GM23338 (cell line): ENCODE measurements around the gene CENPK. TPM values are rescaled to one million over a fixed set of nuclear protein-coding genes. Genes with fewer than 3 reads are reported as not detected.

ENCODE experiments used
- ATAC-seq: fragments of 200-7000 bp; cut with Tn5 transposase; 3 replicates; pipeline ENCODE4 v1.9.1; 2020
- DNase-seq: peaks from one replicate; pipeline ENCODE4 v3.0.0-alpha.2; 2015; ENCODE audit warnings: low spot score
- H2AFZ ChIP-seq: fragments of 200-600 bp; sonication (generic); 2 replicates; pipeline ENCODE4 v1.8.0; 2016; ENCODE audit warnings: antibody characterized with exemption, mild to moderate bottlenecking, moderate library complexity
- H3F3A ChIP-seq: fragments of 200-600 bp; sonication (generic); replicated peaks from 2 replicates; pipeline ENCODE4 v1.8.0; 2017; ENCODE audit warnings: antibody characterized with exemption, mixed run types, low read depth
- H3K27ac ChIP-seq: fragments of 200-600 bp; sonication (generic); 2 replicates; pipeline ENCODE4 v1.6.1; 2016; ENCODE audit warnings: low read depth
- H3K27me3 ChIP-seq: fragments of 200-600 bp; sonication (generic); 2 replicates; pipeline ENCODE4 v1.8.0; 2016; ENCODE audit warnings: mild to moderate bottlenecking, mixed run types, moderate library complexity; ENCODE audit not compliant: insufficient read depth
- H3K36me3 ChIP-seq: fragments of 200-600 bp; sonication (generic); 2 replicates; pipeline ENCODE4 v1.8.0; 2016; ENCODE audit warnings: mild to moderate bottlenecking; ENCODE audit not compliant: insufficient read depth
- H3K4me1 ChIP-seq: fragments of 200-600 bp; sonication (generic); 2 replicates; pipeline ENCODE4 v1.8.0; 2016; ENCODE audit warnings: mild to moderate bottlenecking, moderate library complexity; ENCODE audit not compliant: insufficient read depth
- H3K4me2 ChIP-seq: fragments of 200-600 bp; sonication (generic); 2 replicates; pipeline ENCODE4 v1.7.1; 2017; ENCODE audit warnings: mixed run types
- H3K4me3 ChIP-seq: fragments of 200-600 bp; sonication (generic); 2 replicates; pipeline ENCODE4 v1.6.1; 2016; ENCODE audit warnings: mixed run types
- H3K79me2 ChIP-seq: fragments of 200-600 bp; sonication (generic); replicated peaks from 2 replicates; pipeline ENCODE4 v1.8.0; 2017; ENCODE audit warnings: mild to moderate bottlenecking; ENCODE audit not compliant: insufficient read depth
- H3K9me2 ChIP-seq: fragments of 200-600 bp; sonication (generic); 2 replicates; pipeline ENCODE4 v1.8.0; 2017; ENCODE audit not compliant: insufficient read depth
- H4K20me1 ChIP-seq: fragments of 200-600 bp; sonication (generic); replicated peaks from 2 replicates; pipeline ENCODE4 v1.8.0; 2017; ENCODE audit warnings: mild to moderate bottlenecking; ENCODE audit not compliant: insufficient read depth
- H3K27ac Mint-ChIP-seq: 2 replicates; pipeline ENCODE4 v1.8.0; 2020; ENCODE audit warnings: inconsistent platforms, mild to moderate bottlenecking, moderate library complexity, mixed read lengths
- H3K27me3 Mint-ChIP-seq: 3 replicates; pipeline ENCODE4 v1.8.0; 2022; ENCODE audit warnings: low read depth, mild to moderate bottlenecking, moderate library complexity, mixed read lengths, inconsistent platforms; ENCODE audit not compliant: insufficient read depth, poor library complexity
- H3K36me3 Mint-ChIP-seq: 3 replicates; pipeline ENCODE4 v1.8.0; 2021; ENCODE audit warnings: low read depth, mild to moderate bottlenecking, inconsistent platforms, moderate library complexity, mixed read lengths
- H3K4me1 Mint-ChIP-seq: 3 replicates; pipeline ENCODE4 v1.8.0; 2020; ENCODE audit warnings: mild to moderate bottlenecking, inconsistent platforms, mixed read lengths
- H3K4me3 Mint-ChIP-seq: 3 replicates; pipeline ENCODE4 v1.8.0; 2021; ENCODE audit warnings: moderate library complexity, mild to moderate bottlenecking, inconsistent platforms, mixed read lengths
- H3K9me3 Mint-ChIP-seq: 3 replicates; pipeline ENCODE4 v1.8.0; 2020; ENCODE audit warnings: moderate library complexity, mild to moderate bottlenecking, inconsistent platforms, mixed read lengths
- CREB1 ChIP-seq: fragments of 250-450 bp; sonication (Bioruptor Pico); IDR thresholded peaks from 2 replicates; pipeline ENCODE4 v1.5.0; 2020; ENCODE audit warnings: low read depth, mild to moderate bottlenecking, moderate library complexity
- EZH2phosphoT487 ChIP-seq: fragments of 200-600 bp; sonication (generic); IDR thresholded peaks from one replicate; pipeline ENCODE4 v1.8.1; 2018; ENCODE audit warnings: antibody characterized with exemption; ENCODE audit not compliant: unreplicated experiment
- JUNB ChIP-seq: IDR thresholded peaks from one replicate; pipeline ENCODE4 v1.6.1; 2016; ENCODE audit warnings: antibody characterized with exemption; ENCODE audit not compliant: unreplicated experiment
- NANOG ChIP-seq: IDR thresholded peaks from 2 replicates; pipeline ENCODE4 v1.6.1; 2016; ENCODE audit warnings: antibody characterized with exemption, borderline replicate concordance
- STAT1 ChIP-seq: IDR thresholded peaks from one replicate; pipeline ENCODE4 v1.6.1; 2016; ENCODE audit warnings: antibody characterized with exemption; ENCODE audit not compliant: unreplicated experiment
- ZNF114 ChIP-seq: fragments of 250-450 bp; sonication (Bioruptor Pico); IDR thresholded peaks from 2 replicates; pipeline ENCODE4 v1.5.0; 2020; ENCODE audit warnings: mild to moderate bottlenecking, moderate library complexity
- polyA plus RNA-seq: library from polyadenylated mRNA; unstranded; fragments of >200 nt; fragmentation: Nextera tagmentation; extraction: Ambion mirVana; gene quantifications from 2 replicates; pipeline ENCODE4 v1.2.1, GENCODE V29; 2016
- total RNA-seq: library from RNA; depleted of rRNA; stranded (reverse); fragments of >200 nt; shearing (Covaris generic); gene quantifications from 2 replicates; pipeline ENCODE4 v1.2.3, GENCODE V29; 2014
- TF ChIP-seq, protein P1 (sequence below), 2 experiments: fragments of 200-600 bp in 1 of 2; sonication (generic) in 1 of 2; conservative IDR thresholded peaks; 2 replicates each; pipeline versions ENCODE4 v1.5.1 to v1.6.1; 2016 to 2017; ENCODE audit warnings: antibody characterized with exemption in 2 of 2, low read depth in 2 of 2, mild to moderate bottlenecking in 2 of 2, moderate library complexity in 1 of 2
- TF ChIP-seq, protein P2 (sequence below): fragments of 250-450 bp; sonication (Bioruptor Pico); IDR thresholded peaks from 2 replicates; pipeline ENCODE4 v1.5.0; 2020; ENCODE audit warnings: mild to moderate bottlenecking, moderate library complexity
- TF ChIP-seq, protein P3 (sequence below): IDR thresholded peaks from one replicate; pipeline ENCODE4 v1.6.1; 2018; ENCODE audit warnings: antibody characterized with exemption; ENCODE audit not compliant: unreplicated experiment
- TF ChIP-seq, protein P4 (sequence below): IDR thresholded peaks from 2 replicates; pipeline ENCODE4 v1.6.1; 2016; ENCODE audit warnings: antibody characterized with exemption

CENPK gene
- total and polyA plus RNA-seq, 2 experiments from 2014 or later = 50.2 to 137 TPM

DNA sequence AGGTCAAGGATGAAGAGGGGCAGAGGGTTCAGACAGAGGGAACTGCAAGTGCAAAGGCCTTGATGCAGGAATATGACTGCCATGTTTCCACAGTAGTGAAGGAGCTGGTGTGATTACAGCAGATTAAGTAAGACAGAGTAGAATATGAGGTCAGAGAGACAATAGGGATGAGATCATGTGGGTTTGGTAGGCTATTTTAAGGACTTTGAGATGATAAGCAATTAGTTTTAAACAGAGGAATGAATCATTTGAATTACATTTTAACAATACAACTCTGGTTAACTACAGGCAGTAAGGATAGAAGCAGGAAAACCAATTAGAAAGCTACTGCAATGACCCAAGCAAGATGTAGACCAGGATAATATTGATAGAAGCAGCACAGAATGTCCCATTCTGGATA is 7.7 kb downstream of the CENPK start (continued):
- TF ChIP-seq, protein P1, sequence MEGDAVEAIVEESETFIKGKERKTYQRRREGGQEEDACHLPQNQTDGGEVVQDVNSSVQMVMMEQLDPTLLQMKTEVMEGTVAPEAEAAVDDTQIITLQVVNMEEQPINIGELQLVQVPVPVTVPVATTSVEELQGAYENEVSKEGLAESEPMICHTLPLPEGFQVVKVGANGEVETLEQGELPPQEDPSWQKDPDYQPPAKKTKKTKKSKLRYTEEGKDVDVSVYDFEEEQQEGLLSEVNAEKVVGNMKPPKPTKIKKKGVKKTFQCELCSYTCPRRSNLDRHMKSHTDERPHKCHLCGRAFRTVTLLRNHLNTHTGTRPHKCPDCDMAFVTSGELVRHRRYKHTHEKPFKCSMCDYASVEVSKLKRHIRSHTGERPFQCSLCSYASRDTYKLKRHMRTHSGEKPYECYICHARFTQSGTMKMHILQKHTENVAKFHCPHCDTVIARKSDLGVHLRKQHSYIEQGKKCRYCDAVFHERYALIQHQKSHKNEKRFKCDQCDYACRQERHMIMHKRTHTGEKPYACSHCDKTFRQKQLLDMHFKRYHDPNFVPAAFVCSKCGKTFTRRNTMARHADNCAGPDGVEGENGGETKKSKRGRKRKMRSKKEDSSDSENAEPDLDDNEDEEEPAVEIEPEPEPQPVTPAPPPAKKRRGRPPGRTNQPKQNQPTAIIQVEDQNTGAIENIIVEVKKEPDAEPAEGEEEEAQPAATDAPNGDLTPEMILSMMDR (conservative IDR thresholded peaks at IDR 0.05; ENCODE audit: low read depth in 2 of 2) = no peak
- TF ChIP-seq STAT1 = no peak
- no peak for TF ChIP-seq EZH2phosphoT487

DNA sequence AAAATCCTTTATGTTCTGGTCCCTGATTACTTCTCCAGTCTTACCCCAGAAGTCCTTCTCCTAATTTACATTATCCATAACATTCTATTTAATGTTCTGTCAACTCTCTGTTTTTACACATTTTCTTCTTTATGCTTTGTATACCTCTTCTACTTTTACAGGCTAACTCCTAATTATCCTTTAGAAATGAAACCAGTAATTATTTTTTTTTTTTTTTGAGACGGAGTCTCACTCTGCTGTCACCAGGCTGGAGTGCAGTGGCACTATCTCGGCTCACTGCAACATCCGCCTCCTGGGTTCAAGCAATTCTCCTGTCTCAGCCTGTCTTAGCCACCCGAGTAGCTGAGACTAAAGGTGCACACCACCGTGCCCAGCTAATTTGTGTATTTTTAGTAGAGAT is 9.0 kb downstream of the CENPK start:
- Histone ChIP-seq H3K4me3 (no peak overlapping the region), H3K27me3 (no peaks in the 10 kb centered on the region), H3F3A (no peaks in the 10 kb centered on the region), H3K36me3 (peaks cover 19% of the 10 kb centered on the region; the same call in 1 of the 2 replicates), H3K27ac (no peak overlapping the region), H2AFZ (no peak overlapping the region), H3K9me2 (no peaks in the 10 kb centered on the region), H4K20me1 (0 out of 2 replicates have a peak, but pooled peaks cover 4% of the 10 kb centered on the region), H3K4me1 (no peaks in the 10 kb centered on the region), H3K79me2 (peaks cover 6% of the 10 kb centered on the region; the same call in 1 of the 2 replicates), H3K4me2 (no peak overlapping the region)
- DNase-seq = no peak
- Mint-ChIP-seq H3K4me3 (no peak overlapping the region), H3K27me3 (no peaks in the 10 kb centered on the region), H3K9me3 (no peaks in the 10 kb centered on the region), H3K27ac (no peak overlapping the region), H3K4me1 (no peaks in the 10 kb centered on the region), H3K36me3 (peaks cover 41% of the 10 kb centered on the region)
- TF ChIP-seq ZNF114 (CRISPR knock-in tag) (no peak), JUNB (no peak), STAT1 (no peak), NANOG (no peak), CREB1 (CRISPR knock-in tag) (no peak), EZH2phosphoT487 (no peak)
- TF ChIP-seq, protein P2, sequence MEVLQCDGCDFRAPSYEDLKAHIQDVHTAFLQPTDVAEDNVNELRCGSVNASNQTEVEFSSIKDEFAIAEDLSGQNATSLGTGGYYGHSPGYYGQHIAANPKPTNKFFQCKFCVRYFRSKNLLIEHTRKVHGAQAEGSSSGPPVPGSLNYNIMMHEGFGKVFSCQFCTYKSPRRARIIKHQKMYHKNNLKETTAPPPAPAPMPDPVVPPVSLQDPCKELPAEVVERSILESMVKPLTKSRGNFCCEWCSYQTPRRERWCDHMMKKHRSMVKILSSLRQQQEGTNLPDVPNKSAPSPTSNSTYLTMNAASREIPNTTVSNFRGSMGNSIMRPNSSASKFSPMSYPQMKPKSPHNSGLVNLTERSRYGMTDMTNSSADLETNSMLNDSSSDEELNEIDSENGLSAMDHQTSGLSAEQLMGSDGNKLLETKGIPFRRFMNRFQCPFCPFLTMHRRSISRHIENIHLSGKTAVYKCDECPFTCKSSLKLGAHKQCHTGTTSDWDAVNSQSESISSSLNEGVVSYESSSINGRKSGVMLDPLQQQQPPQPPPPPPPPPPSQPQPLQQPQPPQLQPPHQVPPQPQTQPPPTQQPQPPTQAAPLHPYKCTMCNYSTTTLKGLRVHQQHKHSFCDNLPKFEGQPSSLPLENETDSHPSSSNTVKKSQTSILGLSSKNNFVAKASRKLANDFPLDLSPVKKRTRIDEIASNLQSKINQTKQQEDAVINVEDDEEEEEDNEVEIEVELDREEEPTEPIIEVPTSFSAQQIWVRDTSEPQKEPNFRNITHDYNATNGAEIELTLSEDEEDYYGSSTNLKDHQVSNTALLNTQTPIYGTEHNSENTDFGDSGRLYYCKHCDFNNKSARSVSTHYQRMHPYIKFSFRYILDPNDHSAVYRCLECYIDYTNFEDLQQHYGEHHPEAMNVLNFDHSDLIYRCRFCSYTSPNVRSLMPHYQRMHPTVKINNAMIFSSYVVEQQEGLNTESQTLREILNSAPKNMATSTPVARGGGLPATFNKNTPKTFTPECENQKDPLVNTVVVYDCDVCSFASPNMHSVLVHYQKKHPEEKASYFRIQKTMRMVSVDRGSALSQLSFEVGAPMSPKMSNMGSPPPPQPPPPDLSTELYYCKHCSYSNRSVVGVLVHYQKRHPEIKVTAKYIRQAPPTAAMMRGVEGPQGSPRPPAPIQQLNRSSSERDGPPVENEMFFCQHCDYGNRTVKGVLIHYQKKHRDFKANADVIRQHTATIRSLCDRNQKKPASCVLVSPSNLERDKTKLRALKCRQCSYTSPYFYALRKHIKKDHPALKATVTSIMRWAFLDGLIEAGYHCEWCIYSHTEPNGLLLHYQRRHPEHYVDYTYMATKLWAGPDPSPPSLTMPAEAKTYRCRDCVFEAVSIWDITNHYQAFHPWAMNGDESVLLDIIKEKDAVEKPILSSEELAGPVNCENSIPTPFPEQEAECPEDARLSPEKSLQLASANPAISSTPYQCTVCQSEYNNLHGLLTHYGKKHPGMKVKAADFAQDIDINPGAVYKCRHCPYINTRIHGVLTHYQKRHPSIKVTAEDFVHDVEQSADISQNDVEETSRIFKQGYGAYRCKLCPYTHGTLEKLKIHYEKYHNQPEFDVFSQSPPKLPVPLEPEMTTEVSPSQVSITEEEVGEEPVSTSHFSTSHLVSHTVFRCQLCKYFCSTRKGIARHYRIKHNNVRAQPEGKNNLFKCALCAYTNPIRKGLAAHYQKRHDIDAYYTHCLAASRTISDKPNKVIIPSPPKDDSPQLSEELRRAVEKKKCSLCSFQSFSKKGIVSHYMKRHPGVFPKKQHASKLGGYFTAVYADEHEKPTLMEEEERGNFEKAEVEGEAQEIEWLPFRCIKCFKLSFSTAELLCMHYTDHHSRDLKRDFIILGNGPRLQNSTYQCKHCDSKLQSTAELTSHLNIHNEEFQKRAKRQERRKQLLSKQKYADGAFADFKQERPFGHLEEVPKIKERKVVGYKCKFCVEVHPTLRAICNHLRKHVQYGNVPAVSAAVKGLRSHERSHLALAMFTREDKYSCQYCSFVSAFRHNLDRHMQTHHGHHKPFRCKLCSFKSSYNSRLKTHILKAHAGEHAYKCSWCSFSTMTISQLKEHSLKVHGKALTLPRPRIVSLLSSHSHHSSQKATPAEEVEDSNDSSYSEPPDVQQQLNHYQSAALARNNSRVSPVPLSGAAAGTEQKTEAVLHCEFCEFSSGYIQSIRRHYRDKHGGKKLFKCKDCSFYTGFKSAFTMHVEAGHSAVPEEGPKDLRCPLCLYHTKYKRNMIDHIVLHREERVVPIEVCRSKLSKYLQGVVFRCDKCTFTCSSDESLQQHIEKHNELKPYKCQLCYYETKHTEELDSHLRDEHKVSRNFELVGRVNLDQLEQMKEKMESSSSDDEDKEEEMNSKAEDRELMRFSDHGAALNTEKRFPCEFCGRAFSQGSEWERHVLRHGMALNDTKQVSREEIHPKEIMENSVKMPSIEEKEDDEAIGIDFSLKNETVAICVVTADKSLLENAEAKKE = no peak
- TF ChIP-seq, protein P1 (conservative IDR thresholded peaks at IDR 0.05; ENCODE audit: low read depth in 2 of 2) = no peak
- TF ChIP-seq, protein P3, sequence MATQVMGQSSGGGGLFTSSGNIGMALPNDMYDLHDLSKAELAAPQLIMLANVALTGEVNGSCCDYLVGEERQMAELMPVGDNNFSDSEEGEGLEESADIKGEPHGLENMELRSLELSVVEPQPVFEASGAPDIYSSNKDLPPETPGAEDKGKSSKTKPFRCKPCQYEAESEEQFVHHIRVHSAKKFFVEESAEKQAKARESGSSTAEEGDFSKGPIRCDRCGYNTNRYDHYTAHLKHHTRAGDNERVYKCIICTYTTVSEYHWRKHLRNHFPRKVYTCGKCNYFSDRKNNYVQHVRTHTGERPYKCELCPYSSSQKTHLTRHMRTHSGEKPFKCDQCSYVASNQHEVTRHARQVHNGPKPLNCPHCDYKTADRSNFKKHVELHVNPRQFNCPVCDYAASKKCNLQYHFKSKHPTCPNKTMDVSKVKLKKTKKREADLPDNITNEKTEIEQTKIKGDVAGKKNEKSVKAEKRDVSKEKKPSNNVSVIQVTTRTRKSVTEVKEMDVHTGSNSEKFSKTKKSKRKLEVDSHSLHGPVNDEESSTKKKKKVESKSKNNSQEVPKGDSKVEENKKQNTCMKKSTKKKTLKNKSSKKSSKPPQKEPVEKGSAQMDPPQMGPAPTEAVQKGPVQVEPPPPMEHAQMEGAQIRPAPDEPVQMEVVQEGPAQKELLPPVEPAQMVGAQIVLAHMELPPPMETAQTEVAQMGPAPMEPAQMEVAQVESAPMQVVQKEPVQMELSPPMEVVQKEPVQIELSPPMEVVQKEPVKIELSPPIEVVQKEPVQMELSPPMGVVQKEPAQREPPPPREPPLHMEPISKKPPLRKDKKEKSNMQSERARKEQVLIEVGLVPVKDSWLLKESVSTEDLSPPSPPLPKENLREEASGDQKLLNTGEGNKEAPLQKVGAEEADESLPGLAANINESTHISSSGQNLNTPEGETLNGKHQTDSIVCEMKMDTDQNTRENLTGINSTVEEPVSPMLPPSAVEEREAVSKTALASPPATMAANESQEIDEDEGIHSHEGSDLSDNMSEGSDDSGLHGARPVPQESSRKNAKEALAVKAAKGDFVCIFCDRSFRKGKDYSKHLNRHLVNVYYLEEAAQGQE = no peak
- TF ChIP-seq, protein P4, sequence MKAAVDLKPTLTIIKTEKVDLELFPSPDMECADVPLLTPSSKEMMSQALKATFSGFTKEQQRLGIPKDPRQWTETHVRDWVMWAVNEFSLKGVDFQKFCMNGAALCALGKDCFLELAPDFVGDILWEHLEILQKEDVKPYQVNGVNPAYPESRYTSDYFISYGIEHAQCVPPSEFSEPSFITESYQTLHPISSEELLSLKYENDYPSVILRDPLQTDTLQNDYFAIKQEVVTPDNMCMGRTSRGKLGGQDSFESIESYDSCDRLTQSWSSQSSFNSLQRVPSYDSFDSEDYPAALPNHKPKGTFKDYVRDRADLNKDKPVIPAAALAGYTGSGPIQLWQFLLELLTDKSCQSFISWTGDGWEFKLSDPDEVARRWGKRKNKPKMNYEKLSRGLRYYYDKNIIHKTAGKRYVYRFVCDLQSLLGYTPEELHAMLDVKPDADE = no peak
- no peak for ATAC-seq
